Esophagus squamous epithelium (tissue), 4 donors: ENCODE results near the gene OTUD5.

Experiments used
- CTCF ChIP-seq, 6 experiments: fragments of 450-650 bp in 4 of 6; fragments of 200-600 bp in 2 of 6; sonication (generic) in 2 of 6; IDR thresholded peaks; one replicate each; pipeline ENCODE4 v1.5.1; 2016 to 2019; ENCODE audit warnings: antibody characterized with exemption in 6 of 6, mild to moderate bottlenecking in 4 of 6, moderate library complexity in 4 of 6
- POLR2A ChIP-seq, 4 donors: fragments of 450-650 bp; IDR thresholded peaks; one replicate each; pipeline ENCODE4 v1.6.1; 2017; ENCODE audit warnings: antibody characterized with exemption in 4 of 4, mild to moderate bottlenecking in 4 of 4, moderate library complexity in 3 of 4

GRCh38 chrX:48989483-48989882 lies 32.1 kb upstream of the OTUD5 start:
- no peak for TF ChIP-seq CTCF (IDR thresholded peaks at IDR 0.05)
- TF ChIP-seq POLR2A (IDR thresholded peaks at IDR 0.05): no peak
